ENCODE measurements around the gene NME4.

The NME4 gene

DNA sequence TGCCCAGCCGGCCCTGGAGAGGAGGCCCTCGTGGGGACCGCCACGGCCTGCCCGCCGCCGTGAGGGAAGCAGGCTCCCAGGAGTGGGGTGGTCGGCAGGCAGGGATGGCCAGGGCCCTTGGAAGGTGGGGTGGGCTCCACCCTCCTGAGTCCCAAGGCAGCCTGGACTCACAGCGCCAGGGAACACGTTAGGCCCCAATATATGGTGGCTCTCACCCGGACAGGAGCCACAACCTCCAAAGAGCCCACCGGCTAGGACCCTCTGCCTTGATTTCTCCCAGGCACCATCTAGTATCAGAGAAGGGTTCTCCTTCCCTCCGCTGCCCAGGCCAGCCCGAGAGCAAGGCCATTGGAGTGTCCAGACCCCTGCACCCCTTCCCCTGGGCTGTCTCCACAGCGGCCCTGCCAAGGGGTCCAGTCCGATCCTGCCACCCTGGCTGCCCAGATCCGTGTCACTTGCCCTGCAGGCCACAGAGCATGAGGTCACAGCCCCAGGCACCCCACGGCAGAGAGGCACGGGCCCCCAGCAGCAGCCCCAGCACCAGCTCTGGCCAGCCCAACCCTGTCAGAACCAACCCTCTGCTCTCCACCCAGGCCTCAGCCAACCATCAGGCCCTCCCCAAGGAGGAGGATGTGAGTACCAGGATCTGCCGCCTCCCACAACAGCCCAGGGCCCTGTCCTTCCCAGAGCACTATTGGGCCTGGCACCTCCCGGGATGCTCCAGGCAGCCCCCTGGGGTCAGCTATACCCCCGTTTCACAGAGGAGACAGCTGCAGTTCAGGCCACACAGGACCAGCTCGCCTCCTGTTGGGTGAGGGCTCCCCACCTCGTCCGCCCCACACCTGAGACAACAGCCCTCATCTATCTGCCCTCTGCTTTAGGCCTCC, 43.4 kb upstream of the NME4 start:
- TF ChIP-seq, protein P1, sequence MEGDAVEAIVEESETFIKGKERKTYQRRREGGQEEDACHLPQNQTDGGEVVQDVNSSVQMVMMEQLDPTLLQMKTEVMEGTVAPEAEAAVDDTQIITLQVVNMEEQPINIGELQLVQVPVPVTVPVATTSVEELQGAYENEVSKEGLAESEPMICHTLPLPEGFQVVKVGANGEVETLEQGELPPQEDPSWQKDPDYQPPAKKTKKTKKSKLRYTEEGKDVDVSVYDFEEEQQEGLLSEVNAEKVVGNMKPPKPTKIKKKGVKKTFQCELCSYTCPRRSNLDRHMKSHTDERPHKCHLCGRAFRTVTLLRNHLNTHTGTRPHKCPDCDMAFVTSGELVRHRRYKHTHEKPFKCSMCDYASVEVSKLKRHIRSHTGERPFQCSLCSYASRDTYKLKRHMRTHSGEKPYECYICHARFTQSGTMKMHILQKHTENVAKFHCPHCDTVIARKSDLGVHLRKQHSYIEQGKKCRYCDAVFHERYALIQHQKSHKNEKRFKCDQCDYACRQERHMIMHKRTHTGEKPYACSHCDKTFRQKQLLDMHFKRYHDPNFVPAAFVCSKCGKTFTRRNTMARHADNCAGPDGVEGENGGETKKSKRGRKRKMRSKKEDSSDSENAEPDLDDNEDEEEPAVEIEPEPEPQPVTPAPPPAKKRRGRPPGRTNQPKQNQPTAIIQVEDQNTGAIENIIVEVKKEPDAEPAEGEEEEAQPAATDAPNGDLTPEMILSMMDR (IDR thresholded peaks at IDR 0.05; ENCODE audit: low read depth, low read length): no peak

DNA sequence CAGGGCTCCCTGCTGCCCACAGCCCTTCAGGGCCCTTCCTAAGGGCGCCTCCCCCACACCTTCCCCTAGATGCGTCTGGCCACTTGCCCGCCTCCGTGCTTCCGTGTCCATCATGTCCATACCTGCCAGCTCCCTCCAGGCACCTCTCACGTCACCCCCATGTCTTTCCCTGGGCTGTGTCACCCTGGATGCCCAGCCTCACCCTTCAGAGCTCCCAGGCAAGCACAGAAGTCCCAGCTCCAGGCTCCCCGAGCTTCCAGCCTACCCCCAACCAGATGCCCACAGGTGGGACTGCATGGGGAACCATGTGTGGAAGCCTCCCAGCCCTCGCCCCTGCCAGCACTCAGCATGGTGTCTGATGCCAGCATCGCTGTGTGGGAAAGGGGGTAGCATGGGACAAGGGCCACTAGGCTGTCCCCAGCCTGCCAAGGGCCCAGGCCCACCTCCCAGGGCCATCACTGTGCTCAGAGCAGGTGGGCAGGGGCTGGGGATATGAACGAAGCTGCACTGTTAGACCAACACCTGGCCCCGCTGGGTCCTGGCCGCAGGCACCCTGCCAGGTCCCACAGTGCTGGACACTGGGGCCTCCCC, 42.6 kb upstream of the NME4 start:
- TF ChIP-seq, protein P1 (IDR thresholded peaks at IDR 0.05; ENCODE audit: low read depth, low read length): no peak
- H3K4me3 ChIP-seq (replicated peaks in 1 of 2; ENCODE audit: low read depth in 2 of 2, low read length in 2 of 2): no peak overlapping the region
- DNase-seq (ENCODE audit: low read depth in 2 of 2): no peak

More for the DNA sequence above, 43.4 kb upstream of the NME4 start:
- DNase-seq (ENCODE audit: low read depth in 2 of 2): no peak
- H3K4me3 ChIP-seq (replicated peaks in 1 of 2; ENCODE audit: low read depth in 2 of 2, low read length in 2 of 2): peak overlapping the region; percentile 23 to 40

DNA sequence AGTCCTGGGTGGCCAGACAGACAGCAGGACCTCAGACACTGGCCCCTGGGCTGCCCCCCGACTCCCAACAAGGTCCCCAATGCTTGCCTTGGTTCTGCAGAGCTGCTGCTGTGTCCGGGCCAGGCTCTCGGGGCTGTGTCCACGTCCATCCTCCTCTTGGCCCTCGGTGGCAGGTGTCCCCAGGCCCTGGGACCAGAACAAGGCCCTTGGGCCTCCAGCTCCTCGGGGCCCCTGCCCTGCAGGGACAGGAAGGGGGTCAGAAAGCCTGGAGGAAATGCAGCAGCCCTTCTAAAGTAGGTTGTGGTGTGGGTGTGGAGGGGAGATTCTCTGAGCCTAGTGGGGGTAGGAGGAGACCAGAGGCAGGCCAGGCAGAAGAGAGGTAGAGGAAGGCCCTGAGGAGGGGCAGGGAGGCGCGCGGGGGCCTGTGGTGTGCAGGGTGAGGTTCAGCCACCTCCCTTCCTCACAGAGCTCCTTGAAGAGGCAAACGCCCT, 42.0 kb upstream of the NME4 start:
- TF ChIP-seq, protein P1 (IDR thresholded peaks at IDR 0.05; ENCODE audit: low read depth, low read length): no peak

DNA sequence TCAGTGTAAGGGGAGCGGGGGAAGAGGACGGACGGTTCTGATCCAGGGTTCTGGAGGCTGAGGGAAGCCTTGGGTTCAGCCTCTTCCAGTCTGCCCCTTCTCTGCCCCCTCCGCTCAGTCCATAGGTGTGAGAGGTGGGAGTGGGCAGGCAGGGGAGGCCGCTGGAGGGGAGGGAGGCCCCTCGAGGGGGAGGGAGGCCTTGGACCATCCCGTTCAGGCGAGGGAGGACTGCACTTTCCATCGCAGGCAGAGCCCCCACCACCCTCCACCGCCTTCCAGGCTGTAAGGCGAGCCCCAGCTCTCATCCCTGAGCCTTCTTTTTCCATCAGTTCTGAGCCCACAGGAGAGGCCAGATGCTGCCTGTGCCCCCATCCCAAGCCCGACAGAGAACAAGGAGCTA, 40.3 kb upstream of the NME4 start:
- no peak for DNase-seq (ENCODE audit: low read depth in 2 of 2)
- no peak overlapping the region for H3K4me3 ChIP-seq (replicated peaks in 1 of 2; ENCODE audit: low read depth in 2 of 2, low read length in 2 of 2)
- TF ChIP-seq, protein P1 (IDR thresholded peaks at IDR 0.05; ENCODE audit: low read depth, low read length): no peak

More for the DNA sequence above, 42.0 kb upstream of the NME4 start:
- H3K4me3 ChIP-seq (replicated peaks in 1 of 2; ENCODE audit: low read depth in 2 of 2, low read length in 2 of 2): no peak overlapping the region
- DNase-seq (ENCODE audit: low read depth in 2 of 2): no peak

DNA sequence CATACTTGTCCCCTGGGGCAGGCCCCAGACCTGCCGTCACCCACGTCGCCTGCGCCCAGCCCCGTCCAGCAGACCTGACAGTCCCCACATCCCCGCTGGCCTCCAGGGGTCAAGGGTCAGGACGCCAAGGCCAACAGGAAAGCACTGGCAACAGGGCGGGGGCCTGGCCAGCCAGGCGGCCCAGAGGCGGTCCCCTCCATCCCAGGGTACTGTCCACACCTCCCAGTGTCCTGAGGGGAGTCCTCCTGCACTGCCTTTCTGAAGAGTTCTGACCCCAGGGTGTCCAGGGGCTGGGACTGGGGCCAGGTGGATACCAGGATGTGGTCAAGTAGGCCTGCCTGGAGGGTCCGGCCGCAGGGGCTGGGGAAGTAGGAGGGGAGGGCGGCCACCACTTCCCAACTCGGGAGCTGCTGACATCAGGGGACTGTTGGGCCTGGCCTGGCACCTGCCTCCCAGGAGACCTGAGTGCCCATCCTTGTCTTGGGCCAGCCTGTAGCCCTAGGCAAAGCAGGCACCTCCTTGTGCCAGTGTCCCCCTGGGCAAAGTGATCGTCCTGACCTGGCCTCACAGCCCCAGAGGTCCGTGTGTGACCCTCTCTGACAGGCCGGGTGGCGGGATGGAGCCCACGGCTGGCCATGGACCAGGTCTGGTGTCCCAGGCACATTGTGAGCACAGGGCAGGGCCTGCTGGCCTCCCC, 37.8 kb upstream of the NME4 start:
- H3K4me3 ChIP-seq (replicated peaks in 1 of 2; ENCODE audit: low read depth in 2 of 2, low read length in 2 of 2): no peak overlapping the region
- no peak for DNase-seq (ENCODE audit: low read depth in 2 of 2)
- TF ChIP-seq, protein P1 (IDR thresholded peaks at IDR 0.05; ENCODE audit: low read depth, low read length): no peak

DNA sequence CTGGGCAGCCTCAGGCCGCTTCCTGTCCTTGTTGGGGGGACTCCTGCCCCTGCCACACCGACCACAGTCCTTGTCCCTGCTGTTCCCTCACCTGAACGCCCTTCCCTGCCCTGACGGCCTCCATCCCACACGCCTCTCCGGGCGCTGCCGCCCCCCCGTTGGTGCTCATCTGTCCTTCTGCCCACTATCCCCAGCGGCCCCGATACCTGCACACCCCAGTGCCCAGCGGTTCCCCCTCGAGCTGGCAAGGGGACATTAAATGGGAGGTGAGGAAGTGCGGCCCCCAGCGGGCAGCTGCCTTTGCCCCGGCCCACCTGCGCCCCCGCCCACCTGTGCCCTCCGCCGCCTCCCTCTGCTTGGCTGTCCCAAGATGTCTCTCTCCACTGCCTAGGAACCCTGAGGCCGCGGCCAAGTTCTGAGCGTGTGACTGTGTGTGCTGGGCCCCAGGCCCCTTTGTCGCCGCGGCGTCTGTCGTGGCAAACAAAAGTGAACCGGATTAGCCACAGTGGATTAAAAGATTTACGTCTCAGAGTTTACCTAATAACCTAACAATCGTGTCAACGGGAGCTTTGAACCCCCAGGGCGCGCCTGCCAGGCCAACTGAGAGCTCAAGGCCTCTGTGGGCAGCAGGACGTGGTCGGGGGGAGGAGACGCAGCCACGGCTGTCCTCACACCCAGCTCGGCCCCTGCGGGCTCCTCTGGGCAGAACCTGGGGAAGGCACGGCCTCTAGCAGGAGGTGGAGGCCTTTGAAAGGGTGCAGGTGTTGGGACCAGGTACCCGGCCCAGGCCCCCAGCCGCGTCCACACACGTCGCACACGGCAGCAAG, 36.9 kb upstream of the NME4 start:
- DNase-seq (ENCODE audit: low read depth in 2 of 2): no peak
- TF ChIP-seq, protein P1 (IDR thresholded peaks at IDR 0.05; ENCODE audit: low read depth, low read length): no peak
- H3K4me3 ChIP-seq (replicated peaks in 1 of 2; ENCODE audit: low read depth in 2 of 2, low read length in 2 of 2): no peak overlapping the region
